ENCODE results near the gene QSER1.
A peak's percentile ranks its signal among the peaks of the same experiment; 100 is the strongest.
"Not testable (repeated sequence)": the region's sequence is repeated elsewhere in the genome, so short reads cannot be mapped to it uniquely, and the experiment has no call there.

QSER1 gene

DNA sequence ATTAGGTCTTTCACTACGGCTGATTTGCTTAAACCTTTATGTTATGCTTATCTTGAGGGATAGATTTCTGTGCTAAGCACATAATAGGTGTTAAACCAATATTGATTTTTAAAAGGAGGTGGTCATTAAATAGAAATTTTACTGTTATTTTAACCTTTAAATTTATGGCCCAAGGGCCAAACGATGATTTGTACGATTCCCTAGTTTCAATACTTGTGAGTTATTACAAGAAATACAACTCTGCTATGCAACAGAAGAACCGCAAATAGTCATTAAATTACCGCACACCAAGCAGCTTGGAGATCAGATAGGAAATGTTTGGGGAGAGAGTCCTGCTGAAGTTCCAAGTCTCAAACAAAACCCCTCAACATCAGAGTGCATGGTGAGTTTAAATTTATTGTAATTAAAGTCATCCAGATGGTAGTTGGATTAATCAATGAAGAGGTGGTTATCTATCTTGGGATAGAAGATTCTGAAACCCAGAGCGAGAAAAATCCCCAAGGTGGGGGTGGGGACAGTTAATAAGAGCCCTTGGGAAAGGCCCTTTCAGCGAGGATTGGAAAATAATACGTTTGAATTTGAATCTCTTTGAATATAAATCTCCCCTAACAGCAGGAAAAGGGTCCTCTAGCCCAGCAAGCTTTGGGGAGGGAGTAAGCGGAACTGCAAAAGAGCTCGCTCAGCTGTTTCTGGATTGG lies 805 bp upstream of the QSER1 start:
- DNase-seq, result peak; percentile 46 to 71

DNA sequence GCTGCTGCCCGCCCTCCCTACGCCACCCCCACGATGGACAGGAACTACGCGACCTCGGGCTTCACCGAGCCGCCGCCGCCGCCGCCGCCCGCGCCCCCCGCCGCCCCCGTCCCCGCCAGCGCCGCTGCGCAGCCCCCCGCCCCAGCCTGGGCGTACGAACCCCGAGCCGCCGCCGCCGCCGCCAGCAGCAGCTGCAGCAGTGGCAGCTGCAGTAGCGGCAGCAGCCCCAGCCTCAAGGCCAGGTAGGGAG lies 407 bp downstream of the QSER1 start:
- DNase-seq, result no peak

DNA sequence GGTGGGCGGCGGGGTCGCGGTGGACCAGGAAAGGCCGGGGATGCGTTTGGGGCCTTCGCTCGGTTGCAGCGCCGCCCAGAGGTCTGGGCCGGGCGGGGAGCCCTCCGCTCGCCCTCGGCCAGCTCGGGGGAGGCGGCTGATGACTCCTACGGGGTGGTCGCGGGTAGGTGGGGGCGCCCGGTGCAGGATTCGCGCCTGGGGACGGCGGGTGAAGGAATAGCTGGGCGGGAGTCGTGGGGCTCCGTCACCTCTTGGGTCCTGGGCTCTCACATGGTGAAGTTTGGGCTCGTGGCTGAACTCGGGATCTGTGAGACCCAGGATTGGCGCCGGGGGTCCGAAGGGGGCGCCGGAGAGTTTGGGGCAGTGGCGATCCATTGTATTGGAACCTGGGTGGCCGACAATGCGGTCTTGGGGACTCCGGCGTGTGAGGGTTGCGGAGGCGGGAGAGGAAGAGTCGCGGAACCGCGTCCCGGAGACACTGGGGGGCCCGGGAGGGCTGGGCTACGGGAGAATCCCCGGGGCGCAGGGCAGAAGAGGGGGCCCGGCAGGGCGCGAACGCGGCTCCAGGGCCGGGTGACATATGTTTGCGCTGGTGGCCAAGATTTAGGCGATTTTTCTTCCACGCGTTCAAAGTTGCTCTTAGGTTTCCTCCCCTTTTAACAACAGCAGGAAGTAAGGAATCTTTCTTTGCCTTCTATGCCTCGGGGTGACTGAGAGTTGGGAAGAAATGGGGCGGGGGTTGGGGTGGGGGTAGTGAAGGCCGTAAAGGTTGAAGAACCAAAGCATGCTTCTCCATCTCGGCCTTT lies 935 bp downstream of the QSER1 start:
- DNase-seq, result peak; percentile 62 to 66

DNA sequence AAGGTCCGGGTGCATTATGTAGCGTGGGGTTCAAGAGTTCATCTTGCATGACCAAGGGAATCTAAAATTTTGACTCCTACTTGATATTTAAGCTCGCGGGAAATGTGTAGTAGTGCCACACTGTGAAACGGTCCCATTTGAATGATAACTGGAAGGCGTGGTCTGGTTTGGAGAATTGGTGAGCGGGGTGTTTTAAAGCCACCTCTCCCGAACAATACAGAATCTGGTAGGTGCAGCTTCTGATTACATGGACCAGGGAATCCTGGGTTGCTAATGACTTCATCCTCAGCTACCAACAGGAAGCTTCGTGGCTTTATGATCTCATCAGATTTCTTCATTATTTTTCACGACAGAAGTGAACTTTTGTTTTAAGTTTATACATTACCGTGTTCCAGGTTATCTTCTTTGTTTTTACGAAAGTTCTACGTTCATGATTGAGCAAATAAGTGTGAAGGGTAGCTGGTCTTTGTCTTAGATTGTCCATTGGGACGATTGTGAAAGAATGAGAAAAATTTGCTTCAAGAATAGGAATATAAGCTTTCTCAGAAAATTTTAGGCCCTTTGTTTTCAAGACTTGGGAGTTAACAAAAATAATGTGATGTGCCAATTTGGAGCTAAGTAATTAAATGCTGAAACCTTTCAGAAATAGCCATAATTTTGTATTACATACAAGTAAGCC lies 1.7 kb downstream of the QSER1 start:
- peak; percentile 79 to 92 for DNase-seq

DNA sequence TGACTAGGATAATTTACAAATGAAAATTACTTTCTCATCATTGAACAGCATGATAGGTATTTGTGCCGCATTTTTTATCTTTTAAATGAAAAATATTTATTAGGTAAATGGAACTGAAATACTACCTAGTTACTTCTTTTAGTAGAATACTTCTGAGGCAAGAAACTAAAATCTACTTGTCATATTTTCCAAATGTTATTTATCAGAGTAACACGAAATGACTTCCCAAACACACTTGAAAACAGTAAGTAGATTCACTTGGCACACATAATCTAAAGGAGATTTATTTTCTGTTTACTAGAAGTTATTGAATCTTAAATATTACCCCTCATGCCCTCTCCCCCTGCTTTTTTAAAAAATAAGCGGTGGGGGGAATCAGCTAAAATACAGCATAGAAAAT lies 2.3 kb downstream of the QSER1 start:
- DNase-seq, result no peak

DNA sequence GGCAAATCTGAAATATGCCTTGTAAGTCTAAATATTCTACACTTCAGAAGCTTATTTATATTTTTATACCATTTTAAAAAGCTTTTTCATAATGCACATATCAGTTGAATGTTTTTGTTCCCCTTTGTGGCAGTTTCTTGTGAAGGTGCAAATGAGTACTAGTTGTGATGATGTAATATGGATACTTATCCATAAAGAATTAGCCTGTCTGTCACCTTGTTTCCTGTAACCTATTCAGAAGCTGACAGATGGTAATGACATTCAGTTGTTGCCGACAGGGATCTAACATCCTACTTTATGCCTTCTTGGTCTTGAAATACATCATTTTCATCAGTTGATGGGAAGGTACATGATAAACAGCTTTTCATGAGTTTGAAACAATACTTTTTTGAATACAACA lies 2.9 kb downstream of the QSER1 start:
- DNase-seq, result peak in 1 of 2 experiments; percentile 32

DNA sequence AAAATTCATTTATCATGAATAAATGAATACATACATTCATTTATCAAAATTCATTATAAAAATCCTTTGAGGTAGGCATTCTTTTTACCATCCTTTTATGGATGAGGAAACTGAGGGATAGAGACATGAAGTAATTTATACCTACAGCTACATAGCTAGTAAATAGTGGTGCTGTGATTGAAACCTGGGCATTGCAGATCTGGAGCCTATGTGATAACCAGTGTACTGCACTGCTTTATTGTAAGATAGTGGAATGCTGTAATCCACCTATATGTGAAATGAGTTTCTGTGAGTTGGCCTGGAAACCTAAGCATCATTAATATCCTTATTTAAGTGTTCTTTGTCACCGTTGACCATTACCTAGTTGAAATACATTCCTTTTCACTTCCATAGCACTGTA lies 4.5 kb downstream of the QSER1 start:
- DNase-seq, result no peak

DNA sequence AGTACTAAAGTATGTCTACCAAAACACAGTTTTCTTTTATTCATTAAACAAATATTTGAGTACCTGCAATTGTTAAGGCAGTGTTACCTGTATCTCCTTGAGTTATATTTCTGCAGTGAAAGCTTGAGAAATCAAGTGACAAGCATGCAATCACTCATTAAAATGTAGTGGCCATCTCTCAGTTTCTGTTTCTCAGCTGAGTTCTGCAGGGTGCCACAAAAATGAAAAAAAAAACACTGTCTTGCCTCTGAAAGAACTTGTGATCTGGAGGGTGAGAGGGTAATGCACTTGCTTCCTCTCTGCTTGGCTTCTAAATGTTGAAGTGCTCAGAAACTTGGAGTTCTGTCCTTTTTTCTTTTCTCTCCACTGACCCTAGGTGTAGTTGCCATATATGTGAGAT lies 6.8 kb downstream of the QSER1 start:
- DNase-seq, result no peak

DNA sequence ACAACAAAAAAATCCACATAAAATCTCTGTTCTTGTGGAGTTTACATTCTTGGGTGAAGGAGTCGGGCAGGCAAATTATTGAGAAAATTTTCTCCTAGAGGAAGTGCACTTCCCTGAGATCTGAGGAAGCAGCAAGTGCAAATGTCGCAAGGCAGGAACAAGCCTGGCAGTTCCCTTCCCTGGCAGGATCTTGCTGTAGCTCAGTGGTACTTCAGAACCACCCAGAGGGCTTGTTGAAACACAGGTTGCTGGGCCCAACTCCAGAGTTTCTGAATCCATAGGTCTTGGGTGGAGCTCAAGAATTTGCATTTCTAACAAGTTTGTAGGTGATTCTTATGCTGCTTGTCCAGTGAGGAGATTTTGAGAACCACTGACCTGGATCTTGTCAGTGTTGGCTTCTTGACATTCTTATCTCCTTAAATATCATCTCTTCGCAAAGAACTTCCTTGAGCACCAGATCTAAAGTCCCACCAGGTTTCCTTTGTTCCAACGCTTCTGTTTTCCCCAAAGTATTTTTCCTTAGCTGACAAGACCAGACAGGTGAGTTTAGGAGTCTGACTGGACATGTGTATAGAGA lies 9.6 kb downstream of the QSER1 start:
- no peak for DNase-seq

DNA sequence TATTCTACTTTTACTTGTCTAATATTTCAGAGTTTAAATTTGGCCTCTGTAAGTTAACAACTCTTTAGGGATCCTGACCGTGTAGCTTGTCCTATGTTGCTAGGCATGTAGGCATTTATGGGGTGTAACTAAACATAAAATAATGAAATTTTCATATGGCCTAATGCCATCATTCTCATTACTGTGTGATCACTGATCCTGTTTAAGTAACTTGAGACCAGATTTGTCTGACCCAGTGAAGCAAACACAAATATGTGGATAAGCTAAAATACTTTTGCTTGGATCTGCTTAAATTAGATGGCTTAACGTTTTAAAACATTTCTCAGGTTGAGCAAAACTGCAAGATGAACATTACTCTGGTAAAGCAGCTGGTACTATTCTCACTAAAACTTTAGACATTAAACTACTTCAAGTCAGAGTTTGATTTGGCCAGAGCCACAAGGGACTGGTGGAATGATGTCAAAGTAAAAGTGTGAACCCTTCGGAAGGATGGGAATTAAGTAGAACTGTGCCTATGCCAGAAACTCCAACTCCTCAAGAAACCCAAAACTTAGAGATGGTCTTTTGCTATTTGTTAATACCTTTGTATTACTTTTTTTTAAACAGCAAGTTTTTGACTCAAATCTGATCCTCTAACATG lies 12.5 kb downstream of the QSER1 start:
- no peak for DNase-seq

DNA sequence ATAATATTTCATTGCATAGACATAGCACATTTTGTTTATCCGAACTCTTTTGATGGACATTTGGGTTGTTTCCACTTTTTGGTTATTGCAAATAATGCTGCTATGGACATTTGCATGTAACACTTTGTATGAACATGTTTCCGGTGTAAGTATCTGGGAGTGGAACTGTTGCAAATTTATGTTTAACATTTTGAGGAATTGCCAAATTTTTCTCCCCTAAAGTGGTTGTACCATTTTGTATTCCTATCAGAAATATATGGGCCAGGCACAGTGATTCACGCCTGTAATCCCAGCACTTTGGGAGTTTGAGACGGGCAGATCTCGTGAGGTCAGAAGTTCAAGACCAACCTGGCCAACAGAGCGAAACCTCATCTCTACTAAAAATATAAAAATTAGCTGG lies 16.0 kb downstream of the QSER1 start:
- DNase-seq, result no peak

DNA sequence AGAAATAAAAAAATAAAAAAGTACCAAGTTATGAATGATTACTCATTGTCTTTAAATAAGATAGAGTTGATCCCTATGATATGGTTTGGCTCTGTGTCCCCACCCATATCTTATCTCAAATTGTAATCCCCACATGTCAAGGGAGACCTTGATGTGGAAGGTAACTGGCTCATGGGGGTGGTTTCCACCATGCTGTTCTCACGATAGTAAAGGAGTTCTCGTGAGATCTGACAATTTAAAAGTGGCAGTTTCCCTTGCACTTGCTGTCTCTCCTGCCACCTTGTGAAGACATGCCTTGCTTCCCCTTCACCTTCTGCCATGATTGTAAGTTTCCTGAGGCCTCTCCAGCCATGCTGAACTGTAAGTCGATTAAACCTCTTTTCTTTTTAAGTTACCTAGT lies 18.8 kb downstream of the QSER1 start:
- DNase-seq, result no peak

DNA sequence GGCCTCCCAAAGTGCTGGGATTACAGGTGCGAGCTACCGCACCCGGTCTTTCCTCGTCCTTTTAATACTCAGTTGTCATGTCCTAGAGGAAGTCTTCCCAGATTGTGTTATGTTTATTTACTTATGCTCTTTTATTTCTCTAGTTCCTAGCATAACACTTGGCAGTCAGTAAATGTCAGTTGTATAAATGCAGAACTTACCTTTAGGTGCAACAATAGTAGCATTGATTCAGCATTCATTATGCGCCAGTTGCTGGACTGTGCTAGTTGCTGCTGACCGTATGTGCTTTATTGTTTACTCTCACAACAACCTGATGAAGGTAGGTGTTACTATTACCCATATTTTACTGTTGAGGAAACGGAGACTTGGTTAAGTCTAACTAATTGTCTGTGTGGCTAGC lies 20.8 kb downstream of the QSER1 start:
- no peak for DNase-seq

DNA sequence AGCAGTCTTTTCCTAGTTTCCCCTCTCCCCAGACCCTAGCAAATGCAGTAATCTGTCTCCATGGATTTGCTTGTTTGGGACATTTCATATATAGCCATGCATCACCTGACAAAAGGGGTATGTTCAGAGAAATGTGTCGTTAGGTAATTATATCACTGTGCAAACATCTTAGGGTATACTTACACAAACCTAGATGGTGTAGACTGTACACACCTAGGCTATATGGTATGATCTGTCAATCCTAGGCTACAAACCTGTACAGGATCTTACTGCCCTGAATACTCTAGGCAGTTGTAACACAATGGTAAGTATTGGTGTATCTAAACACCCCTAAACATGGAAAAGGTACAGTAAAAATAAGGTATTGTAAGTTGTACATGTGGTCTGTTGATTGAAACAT lies 23.8 kb downstream of the QSER1 start:
- DNase-seq, result no peak

DNA sequence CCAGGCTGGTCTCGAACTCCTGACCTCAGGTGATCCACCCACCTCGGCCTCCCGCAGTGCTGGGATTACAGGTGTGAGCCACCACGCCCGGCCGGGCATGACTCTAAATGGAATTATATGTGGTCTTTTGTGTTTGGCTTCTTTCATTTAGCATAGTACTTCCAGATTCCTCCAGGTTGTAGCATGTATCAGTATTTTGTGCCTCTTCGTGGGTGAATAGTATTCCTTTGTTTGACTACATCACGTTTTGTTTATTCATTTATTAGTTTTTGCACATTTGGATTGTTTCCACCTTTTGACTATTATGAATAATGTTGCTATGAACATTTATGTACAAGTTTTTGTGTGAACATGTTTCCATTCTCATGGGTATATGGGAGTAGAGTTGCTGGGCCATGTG lies 24.4 kb downstream of the QSER1 start:
- DNase-seq, result no peak

DNA sequence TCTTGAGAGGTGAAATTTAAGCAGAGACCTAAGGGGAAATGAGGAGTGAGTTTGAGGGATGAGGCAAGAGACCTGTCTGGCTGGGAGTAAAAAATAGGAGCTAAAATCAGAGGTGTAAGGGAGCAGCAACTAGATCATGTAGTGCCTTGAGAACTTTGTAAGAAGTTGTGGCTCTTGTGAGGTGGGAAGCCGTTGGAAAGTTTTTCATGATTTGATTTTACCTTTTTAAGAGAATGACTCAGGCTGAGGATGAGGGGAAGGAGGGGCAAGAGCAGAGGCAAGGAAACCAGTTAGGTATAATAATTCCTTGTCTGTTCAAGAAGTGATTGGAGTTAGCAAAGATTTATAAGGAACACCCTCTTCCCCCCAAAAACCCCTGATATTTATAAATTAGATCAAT lies 25.8 kb downstream of the QSER1 start:
- DNase-seq, result no peak

DNA sequence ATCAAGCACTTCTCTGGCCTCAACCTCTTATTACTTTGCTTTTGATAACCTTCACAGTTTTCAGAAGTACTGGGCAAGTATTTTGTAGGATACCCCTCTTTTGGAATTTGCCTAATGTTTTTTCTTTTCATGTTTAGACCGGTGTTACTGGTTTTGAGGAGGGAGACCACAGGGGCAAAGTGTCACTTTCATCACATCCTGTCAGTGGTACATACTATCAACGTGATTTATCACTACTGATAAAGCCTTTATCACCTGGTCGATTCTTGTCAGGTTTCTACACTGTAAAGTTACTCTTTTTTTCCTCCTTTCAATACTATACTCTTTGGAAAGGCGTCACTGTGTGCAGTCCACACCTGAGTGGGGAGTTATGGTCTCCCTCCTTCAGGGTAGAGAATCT lies 26.7 kb downstream of the QSER1 start:
- DNase-seq, result no peak

DNA sequence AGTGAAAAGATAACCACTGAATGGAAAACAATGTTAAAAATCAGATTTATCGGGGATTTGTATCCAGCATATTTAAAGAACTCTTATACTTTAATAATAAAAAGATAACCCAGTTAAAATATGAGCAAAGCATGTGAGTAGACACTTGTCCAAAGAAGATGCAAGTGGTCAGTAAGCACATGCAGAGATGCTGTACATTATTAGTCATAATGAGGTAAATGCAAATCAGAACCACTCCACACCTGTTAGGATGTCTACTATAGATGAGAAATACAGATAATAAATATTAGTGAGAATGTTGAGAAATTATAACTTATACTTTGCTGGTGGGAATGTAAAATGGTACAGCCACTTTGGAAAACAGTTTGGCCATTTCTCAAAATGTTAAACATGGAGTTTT lies 28.0 kb downstream of the QSER1 start:
- no peak for DNase-seq

DNA sequence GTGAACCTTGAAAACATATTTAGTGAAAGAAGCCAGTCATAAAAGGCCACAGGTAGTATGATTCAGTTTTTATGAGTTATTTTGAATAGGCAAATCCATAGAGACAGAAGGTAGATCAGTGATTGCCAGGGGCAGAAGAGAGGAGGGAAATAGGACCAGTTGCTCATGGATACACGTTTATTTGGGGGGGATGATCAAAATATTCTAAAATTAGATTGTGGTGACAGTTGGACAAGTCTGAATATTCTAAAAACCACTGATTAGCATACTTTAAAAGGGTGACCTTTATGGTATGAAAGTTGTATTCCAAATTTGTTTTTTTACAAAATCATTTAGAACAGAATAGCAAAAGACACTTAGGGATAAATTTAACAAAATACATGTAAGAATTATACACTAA lies 28.6 kb downstream of the QSER1 start:
- no peak for DNase-seq

DNA sequence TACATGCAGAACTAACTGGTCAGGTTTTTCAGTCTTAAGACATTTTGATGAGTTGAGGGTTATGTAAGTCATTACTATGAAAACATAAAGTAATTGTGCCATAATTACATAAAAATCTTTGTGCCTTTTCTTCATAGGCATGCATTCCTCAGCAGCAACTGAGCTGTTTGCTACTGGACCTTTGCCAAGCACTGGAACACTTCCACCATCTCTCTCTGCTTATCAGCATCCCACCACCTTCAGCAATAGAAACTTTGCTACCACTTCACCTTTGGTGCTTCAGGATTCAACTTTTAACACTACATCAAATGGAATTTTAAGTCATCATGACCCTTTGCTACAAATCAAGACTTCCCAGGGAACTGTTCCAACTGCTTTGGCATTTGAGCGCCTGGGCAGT lies 39.0 kb downstream of the QSER1 start:
- no peak for DNase-seq

DNA sequence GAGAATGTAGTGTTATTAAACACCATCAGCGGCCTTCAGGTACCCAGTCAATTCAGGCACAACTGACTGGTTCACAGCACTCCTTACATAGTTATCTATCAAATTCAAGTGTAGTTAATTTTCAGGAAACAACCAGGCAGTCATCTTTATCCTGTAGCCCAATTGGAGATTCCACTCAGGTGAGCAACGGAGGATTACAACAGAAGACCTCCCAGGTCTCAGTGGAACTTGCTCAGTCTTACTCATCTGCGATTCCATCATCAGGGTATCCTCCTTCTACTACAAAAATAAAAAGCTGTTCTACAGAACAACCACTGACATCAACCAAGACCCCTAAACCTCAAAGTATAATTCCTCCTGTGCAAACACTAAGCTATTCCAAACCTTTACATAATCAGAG lies 39.6 kb downstream of the QSER1 start:
- no peak for DNase-seq

DNA sequence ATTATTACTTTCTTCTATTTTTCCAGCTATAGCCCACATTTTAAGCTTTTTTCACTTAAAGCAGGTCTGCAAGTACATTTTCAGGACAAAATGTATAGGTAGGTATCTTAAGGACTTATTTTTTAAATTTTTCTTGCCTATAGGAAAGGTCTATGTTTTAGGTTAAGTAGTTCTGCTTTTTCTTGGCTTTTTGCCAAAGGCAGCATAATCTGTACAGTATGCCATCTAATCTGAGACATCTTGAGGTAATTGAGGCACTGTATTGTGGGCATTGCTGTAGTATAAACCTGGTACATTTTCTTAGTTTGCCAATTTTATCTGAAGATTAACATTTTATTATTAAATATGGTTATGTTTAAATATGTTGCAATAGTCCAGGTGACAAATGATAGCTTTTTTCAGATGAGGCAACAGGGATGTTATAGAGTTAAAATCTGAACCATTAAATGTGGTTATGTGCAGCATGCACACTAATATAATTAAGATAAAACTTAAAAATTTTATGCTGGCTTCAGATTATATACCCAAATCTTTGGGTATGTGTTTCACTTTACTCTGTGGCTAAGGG lies 42.9 kb downstream of the QSER1 start:
- DNase-seq, result no peak

DNA sequence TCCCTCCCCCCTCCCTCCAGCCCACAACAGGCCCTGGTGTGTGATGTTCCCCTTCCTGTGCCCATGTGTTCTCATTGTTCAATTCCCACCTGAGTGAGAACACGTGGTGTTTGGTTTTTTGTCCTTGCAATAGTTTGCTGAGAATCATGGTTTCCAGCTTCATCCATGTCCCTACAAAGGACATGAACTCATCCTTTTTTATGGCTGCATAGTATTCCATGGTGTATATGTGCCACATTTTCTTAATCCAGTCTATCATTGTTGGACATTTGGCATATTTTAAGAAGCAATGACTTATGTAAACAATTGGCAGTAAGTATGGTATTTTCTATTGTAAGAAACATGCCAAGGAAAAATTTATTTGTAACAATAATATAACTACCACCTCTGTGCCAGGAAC lies 43.6 kb downstream of the QSER1 start:
- not testable (repeated sequence) for DNase-seq
